H9 (cell line): ENCODE results near the gene STARD9. TPM values are rescaled to one million over a fixed set of nuclear protein-coding genes. Genes with fewer than 3 reads are reported as not detected.

ENCODE experiments used
- DNase-seq: peaks from one replicate; pipeline ENCODE4 v3.0.0-alpha.2; 2017
- H2AFZ ChIP-seq: one replicate; pipeline ENCODE4 v1.6.1; 2013; ENCODE audit warnings: mild to moderate bottlenecking, low read length, control low read depth, moderate library complexity
- H2AK5ac ChIP-seq: 2 replicates; pipeline ENCODE4 v1.6.1; 2013; ENCODE audit warnings: low read length, control low read depth, mixed read lengths; ENCODE audit not compliant: insufficient read length
- H2BK120ac ChIP-seq: one replicate; pipeline ENCODE4 v1.6.1; 2013; ENCODE audit warnings: low read depth, mild to moderate bottlenecking, low read length, control low read depth, inconsistent platforms; ENCODE audit not compliant: poor library complexity, severe bottlenecking
- H2BK12ac ChIP-seq: 2 replicates; pipeline ENCODE4 v1.6.1; 2013; ENCODE audit warnings: low read length, control low read depth, mixed read lengths, low read depth; ENCODE audit not compliant: insufficient read length
- H2BK15ac ChIP-seq: 2 replicates; pipeline ENCODE4 v1.6.1; 2013; ENCODE audit warnings: low read depth, low read length, control low read depth
- H2BK20ac ChIP-seq: one replicate; pipeline ENCODE4 v1.6.1; 2013; ENCODE audit warnings: low read depth, mild to moderate bottlenecking, low read length, control low read depth, inconsistent platforms; ENCODE audit not compliant: poor library complexity, severe bottlenecking
- H2BK5ac ChIP-seq: 2 replicates; pipeline ENCODE4 v1.6.1; 2013; ENCODE audit warnings: low read length, control low read depth, mixed read lengths; ENCODE audit not compliant: insufficient read length
- H3K14ac ChIP-seq: 2 replicates; pipeline ENCODE4 v1.6.1; 2013; ENCODE audit warnings: low read length, control low read depth; ENCODE audit not compliant: insufficient read depth
- H3K18ac ChIP-seq: 2 replicates; pipeline ENCODE4 v1.6.1; 2013; ENCODE audit warnings: low read depth, mild to moderate bottlenecking, mixed read lengths, low read length, control low read depth; ENCODE audit not compliant: insufficient read length
- H3K23ac ChIP-seq: 2 replicates; pipeline ENCODE4 v1.6.1; 2013; ENCODE audit warnings: low read length, control low read depth, mixed read lengths, low read depth; ENCODE audit not compliant: insufficient read length
- H3K23me2 ChIP-seq: 2 replicates; pipeline ENCODE4 v1.6.1; 2013; ENCODE audit warnings: low read depth, mild to moderate bottlenecking, mixed read lengths, low read length, control low read depth; ENCODE audit not compliant: insufficient read length, poor library complexity, severe bottlenecking
- H3K27ac ChIP-seq: 2 replicates; pipeline ENCODE4 v1.5.1; 2013; ENCODE audit warnings: low read length, control low read depth, mixed read lengths, low read depth; ENCODE audit not compliant: insufficient read length
- H3K27me3 ChIP-seq: 2 replicates; pipeline ENCODE4 v1.6.1; 2013; ENCODE audit warnings: low read length, control low read depth, inconsistent platforms; ENCODE audit not compliant: insufficient read depth
- H3K4ac ChIP-seq: 2 replicates; pipeline ENCODE4 v1.6.1; 2013; ENCODE audit warnings: low read depth, mild to moderate bottlenecking, control low read depth, inconsistent platforms, low read length, moderate library complexity
- H3K4me1 ChIP-seq: 2 replicates; pipeline ENCODE4 v1.6.1; 2013; ENCODE audit warnings: low read length, control low read depth, inconsistent platforms; ENCODE audit not compliant: insufficient read depth
- H3K4me2 ChIP-seq: 2 replicates; pipeline ENCODE4 v1.6.1; 2013; ENCODE audit warnings: low read length, control low read depth, mixed read lengths; ENCODE audit not compliant: insufficient read length, insufficient read depth
- H3K56ac ChIP-seq: 2 replicates; pipeline ENCODE4 v1.6.1; 2013; ENCODE audit warnings: low read depth, mild to moderate bottlenecking, mixed read lengths, low read length, control low read depth; ENCODE audit not compliant: insufficient read length
- H3K79me1 ChIP-seq: 2 replicates; pipeline ENCODE4 v1.6.1; 2013; ENCODE audit warnings: low read depth, mild to moderate bottlenecking, moderate library complexity, low read length, control low read depth, inconsistent platforms; ENCODE audit not compliant: insufficient read depth, poor library complexity, severe bottlenecking
- H3K79me2 ChIP-seq: 2 replicates; pipeline ENCODE4 v1.6.1; 2013; ENCODE audit warnings: low read length, control low read depth, inconsistent platforms; ENCODE audit not compliant: insufficient read depth
- H3K9ac ChIP-seq: 2 replicates; pipeline ENCODE4 v1.6.1; 2013; ENCODE audit warnings: low read length, control low read depth, mixed read lengths; ENCODE audit not compliant: insufficient read length; ENCODE audit errors: extremely low read depth
- H3K9me3 ChIP-seq: one replicate; pipeline ENCODE4 v1.6.1; 2013; ENCODE audit warnings: low read depth, low read length, inconsistent platforms; ENCODE audit not compliant: control insufficient read depth
- H3T11ph ChIP-seq: one replicate; pipeline ENCODE4 v1.6.1; 2013; ENCODE audit warnings: mild to moderate bottlenecking, low read length, control low read depth, inconsistent platforms
- H4K20me1 ChIP-seq: one replicate; pipeline ENCODE4 v1.6.1; 2013; ENCODE audit not compliant: control insufficient read depth, insufficient read length, insufficient read depth
- H4K5ac ChIP-seq: 2 replicates; pipeline ENCODE4 v1.6.1; 2013; ENCODE audit warnings: low read depth, mild to moderate bottlenecking, mixed read lengths, low read length, control low read depth; ENCODE audit not compliant: insufficient read length
- H4K8ac ChIP-seq: replicated peaks from 2 replicates; pipeline ENCODE4 v1.6.1; 2013; ENCODE audit warnings: low read length, control low read depth, mixed read lengths, low read depth; ENCODE audit not compliant: insufficient read length
- H4K91ac ChIP-seq: 2 replicates; pipeline ENCODE4 v1.6.1; 2013; ENCODE audit warnings: low read depth, mild to moderate bottlenecking, moderate library complexity, mixed read lengths, low read length, control low read depth; ENCODE audit not compliant: insufficient read length
- H3K27ac Mint-ChIP-seq, 3 experiments: 2 replicates in 2 of 3; 3 replicates in 1 of 3; pipeline ENCODE4 v1.8.0; 2020 to 2021; ENCODE audit warnings: mixed read lengths in 3 of 3, mild to moderate bottlenecking in 1 of 3, moderate library complexity in 1 of 3
- H3K27me3 Mint-ChIP-seq: 2 replicates; pipeline ENCODE4 v1.8.0; 2021; ENCODE audit warnings: low read depth, mild to moderate bottlenecking, moderate library complexity, mixed read lengths
- H3K36me3 Mint-ChIP-seq, 3 experiments: 2 replicates in 2 of 3; 3 replicates in 1 of 3; pipeline ENCODE4 v1.8.0; 2020 to 2021; ENCODE audit warnings: low read depth in 3 of 3, mixed read lengths in 3 of 3; ENCODE audit not compliant: insufficient read depth in 1 of 3
- H3K4me1 Mint-ChIP-seq, 2 experiments: 2 replicates each; pipeline ENCODE4 v1.8.0; 2020; ENCODE audit warnings: mixed read lengths in 2 of 2
- H3K4me3 Mint-ChIP-seq, 2 experiments: 2 replicates in 1 of 2; 3 replicates in 1 of 2; pipeline ENCODE4 v1.8.0; 2020 to 2021; ENCODE audit warnings: mild to moderate bottlenecking in 2 of 2, mixed read lengths in 2 of 2, moderate library complexity in 1 of 2
- H3K9me3 Mint-ChIP-seq, 2 experiments: 2 replicates in 1 of 2; 3 replicates in 1 of 2; pipeline ENCODE4 v1.8.0; 2020; ENCODE audit warnings: mild to moderate bottlenecking in 2 of 2, mixed read lengths in 2 of 2, moderate library complexity in 1 of 2
- WGBS: extraction: QIAGEN DNeasy Blood & Tissue Kit; methylation state at CpG from one replicate; pipeline ENCODE4 v1.1.7; 2013; ENCODE audit warnings: missing lambda C conversion rate, low lambda C conversion rate, mixed read lengths; ENCODE audit not compliant: insufficient read length; ENCODE audit errors: extremely low coverage; 5-methylcytosine and 5-hydroxymethylcytosine counted together
- total RNA-seq: library from RNA; stranded (reverse); gene quantifications from 2 replicates; pipeline ENCODE4 v1.2.1, GENCODE V29; 2021
- TF ChIP-seq, protein P1 (sequence below): fragments of 200-600 bp; sonication (generic); conservative IDR thresholded peaks from 3 replicates; pipeline ENCODE4 v1.8.0; 2021; ENCODE audit warnings: antibody characterized with exemption, mild to moderate bottlenecking

Gene STARD9
- total RNA-seq, 1 experiment from 2014 or later, result 6.9 TPM

GRCh38 chr15:42582569-42583375 is 7.4 kb downstream of the STARD9 start:
- TF ChIP-seq, protein P1, sequence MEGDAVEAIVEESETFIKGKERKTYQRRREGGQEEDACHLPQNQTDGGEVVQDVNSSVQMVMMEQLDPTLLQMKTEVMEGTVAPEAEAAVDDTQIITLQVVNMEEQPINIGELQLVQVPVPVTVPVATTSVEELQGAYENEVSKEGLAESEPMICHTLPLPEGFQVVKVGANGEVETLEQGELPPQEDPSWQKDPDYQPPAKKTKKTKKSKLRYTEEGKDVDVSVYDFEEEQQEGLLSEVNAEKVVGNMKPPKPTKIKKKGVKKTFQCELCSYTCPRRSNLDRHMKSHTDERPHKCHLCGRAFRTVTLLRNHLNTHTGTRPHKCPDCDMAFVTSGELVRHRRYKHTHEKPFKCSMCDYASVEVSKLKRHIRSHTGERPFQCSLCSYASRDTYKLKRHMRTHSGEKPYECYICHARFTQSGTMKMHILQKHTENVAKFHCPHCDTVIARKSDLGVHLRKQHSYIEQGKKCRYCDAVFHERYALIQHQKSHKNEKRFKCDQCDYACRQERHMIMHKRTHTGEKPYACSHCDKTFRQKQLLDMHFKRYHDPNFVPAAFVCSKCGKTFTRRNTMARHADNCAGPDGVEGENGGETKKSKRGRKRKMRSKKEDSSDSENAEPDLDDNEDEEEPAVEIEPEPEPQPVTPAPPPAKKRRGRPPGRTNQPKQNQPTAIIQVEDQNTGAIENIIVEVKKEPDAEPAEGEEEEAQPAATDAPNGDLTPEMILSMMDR, result no peak
- Histone ChIP-seq H3K79me1 (no peaks in the 10 kb centered on the region), H3K56ac (no peak overlapping the region), H4K5ac (no peak overlapping the region), H4K20me1 (no peaks in the 10 kb centered on the region), H3K4ac (no peak overlapping the region), H2BK20ac (no peak overlapping the region), H4K8ac (no peak overlapping the region), H2AK5ac (no peak overlapping the region), H3K23me2 (peaks cover 4% of the 10 kb centered on the region), H3K79me2 (no peaks in the 10 kb centered on the region), H3K4me1 (peaks cover 5% of the 10 kb centered on the region), H2BK12ac (no peak overlapping the region), H3K4me2 (no peak overlapping the region), H4K91ac (no peak overlapping the region), H3K27ac (no peak overlapping the region), H3K9me3 (no peaks in the 10 kb centered on the region), H3T11ph (no peak overlapping the region), H2BK5ac (no peak overlapping the region), H3K27me3 (no peaks in the 10 kb centered on the region), H2BK120ac (no peak overlapping the region), H3K9ac (no peak overlapping the region), H2AFZ (no peak overlapping the region), H3K23ac (no peak overlapping the region), H3K18ac (no peak overlapping the region), H3K14ac (no peak overlapping the region), H2BK15ac (no peak overlapping the region)
- Mint-ChIP-seq H3K27me3 (peaks cover 51% of the 10 kb centered on the region), H3K9me3 (no peaks in the 10 kb centered on the region), H3K36me3 (peaks cover 0 to 5% (median 0%) of the 10 kb centered on the region in 3 experiments; a peak in 2 of 7 replicates), H3K4me1 (peaks cover 37 to 39% of the 10 kb centered on the region in 2 experiments), H3K27ac (peak overlapping the region in 2 of 3 experiments; percentile 12 to 15; a peak in 2 of 7 replicates), H3K4me3 (no peak overlapping the region)
- no peak for DNase-seq
- WGBS, result no CpG with 5 or more reads among the region's 8 CpGs
